Right lobe of liver (tissue), 4 donors: Measurements from ENCODE around the gene RPS6KA5.
"Not testable (repeated sequence)": the region's sequence is repeated elsewhere in the genome, so short reads cannot be mapped to it uniquely, and the experiment has no call there.

Source experiments
- CTCF ChIP-seq, 4 donors: fragments of 200-600 bp in 3 of 4; fragments of 450-650 bp in 1 of 4; IDR thresholded peaks; one replicate each; pipeline versions ENCODE4 v1.5.1 to v1.8.0; 2016 to 2022; ENCODE audit warnings: antibody characterized with exemption in 4 of 4, mild to moderate bottlenecking in 2 of 4
- POLR2A ChIP-seq: fragments of 450-650 bp; IDR thresholded peaks from one replicate; pipeline ENCODE4 v1.6.1; 2017; ENCODE audit warnings: antibody characterized with exemption, mild to moderate bottlenecking
- donor health status: DM: no; HTN: no; CAD: no.
- donor health status: DM: no; HTN: no; CAD: no.
- donor health status: DM: no; HTN: yes; CAD: no.

GRCh38 chr14:91034379-91034778 is 26.1 kb downstream of the RPS6KA5 start:
- TF ChIP-seq CTCF (IDR thresholded peaks at IDR 0.05); POLR2A: not testable (repeated sequence)
